Measurements from ENCODE around the gene MFNG.

- TF ChIP-seq CTCF (IDR thresholded peaks at IDR 0.05), result no peak
- no peak for TF ChIP-seq POLR2AphosphoS5 (IDR thresholded peaks at IDR 0.05)
These were observed 43.6 kb downstream of the MFNG start for GRCh38 chr22:37442537-37442936.

Data from prostate gland (tissue), 2 donors.